ENCODE results near the gene EXOSC10. TPM values are rescaled to one million over a fixed set of nuclear protein-coding genes. Genes with fewer than 3 reads are reported as not detected.

Gene EXOSC10
- total RNA-seq, 1 donor from 2014 or later = 17.1 TPM

DNA sequence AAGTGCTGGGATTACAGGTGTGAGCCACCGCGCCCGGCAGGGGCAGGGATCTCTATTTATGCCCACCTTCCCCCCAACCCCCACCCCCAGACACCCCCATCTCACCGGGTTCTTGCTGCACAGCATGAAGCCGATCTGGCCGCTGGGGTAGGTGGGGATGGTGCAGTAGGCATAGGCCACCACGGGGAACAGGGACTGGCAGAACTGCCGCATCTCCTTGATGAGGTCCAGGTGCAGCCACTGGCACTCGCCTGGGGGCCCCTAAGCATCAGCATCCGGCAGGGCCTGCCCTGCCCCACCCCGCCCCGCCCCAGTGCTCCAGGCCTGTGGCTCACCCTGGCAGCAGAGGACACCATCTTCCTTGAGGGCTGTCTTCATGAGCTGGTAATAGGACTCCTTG lies 44.0 kb downstream of the EXOSC10 start:
- no peaks in the 10 kb centered on the region for H3K9me3 ChIP-seq (replicated peaks)

DNA sequence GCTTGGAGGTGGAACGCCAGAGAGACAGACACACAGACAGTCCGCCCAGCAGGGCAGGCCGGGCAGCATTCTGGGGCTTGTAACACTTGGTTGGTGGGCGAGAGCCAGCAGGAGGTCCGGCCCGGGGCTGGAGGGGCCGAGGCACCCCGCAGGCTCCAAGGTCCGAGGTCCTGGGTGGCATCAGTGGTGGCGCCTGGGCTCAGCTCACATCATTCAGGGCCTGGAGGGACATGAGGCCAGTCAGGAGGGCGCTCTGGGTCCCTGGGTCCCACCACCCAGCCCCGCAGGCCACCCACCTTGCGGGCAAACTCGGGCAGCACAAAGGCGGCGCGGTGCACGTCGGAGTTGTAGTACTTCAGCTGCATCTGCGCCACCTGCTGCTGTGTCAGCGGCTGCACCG lies 45.0 kb downstream of the EXOSC10 start:
- Histone ChIP-seq H3K4me3 (no peak overlapping the region), H3K27me3 (ENCODE audit: low read depth) (peaks cover 8% of the 10 kb centered on the region), H3K4me1 (peaks cover 18% of the 10 kb centered on the region), H3K36me3 (peaks cover 30% of the 10 kb centered on the region), H3K9me3 (replicated peaks) (no peaks in the 10 kb centered on the region), H3K27ac (replicated peaks) (no peak overlapping the region)
- TF ChIP-seq, protein P1, sequence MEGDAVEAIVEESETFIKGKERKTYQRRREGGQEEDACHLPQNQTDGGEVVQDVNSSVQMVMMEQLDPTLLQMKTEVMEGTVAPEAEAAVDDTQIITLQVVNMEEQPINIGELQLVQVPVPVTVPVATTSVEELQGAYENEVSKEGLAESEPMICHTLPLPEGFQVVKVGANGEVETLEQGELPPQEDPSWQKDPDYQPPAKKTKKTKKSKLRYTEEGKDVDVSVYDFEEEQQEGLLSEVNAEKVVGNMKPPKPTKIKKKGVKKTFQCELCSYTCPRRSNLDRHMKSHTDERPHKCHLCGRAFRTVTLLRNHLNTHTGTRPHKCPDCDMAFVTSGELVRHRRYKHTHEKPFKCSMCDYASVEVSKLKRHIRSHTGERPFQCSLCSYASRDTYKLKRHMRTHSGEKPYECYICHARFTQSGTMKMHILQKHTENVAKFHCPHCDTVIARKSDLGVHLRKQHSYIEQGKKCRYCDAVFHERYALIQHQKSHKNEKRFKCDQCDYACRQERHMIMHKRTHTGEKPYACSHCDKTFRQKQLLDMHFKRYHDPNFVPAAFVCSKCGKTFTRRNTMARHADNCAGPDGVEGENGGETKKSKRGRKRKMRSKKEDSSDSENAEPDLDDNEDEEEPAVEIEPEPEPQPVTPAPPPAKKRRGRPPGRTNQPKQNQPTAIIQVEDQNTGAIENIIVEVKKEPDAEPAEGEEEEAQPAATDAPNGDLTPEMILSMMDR (IDR thresholded peaks at IDR 0.05; ENCODE audit: borderline replicate concordance) = no peak
- no peak for DNase-seq
- intact Hi-C loops (cut with micrococcal nuclease) = no loop called here

More for the DNA sequence above, 44.0 kb downstream of the EXOSC10 start:
- no peak overlapping the region for H3K27ac ChIP-seq (replicated peaks)
- DNase-seq = no peak
- H3K4me1 ChIP-seq = peaks cover 24% of the 10 kb centered on the region
- intact Hi-C loops (cut with micrococcal nuclease) = no loop called here
- TF ChIP-seq, protein P1 (IDR thresholded peaks at IDR 0.05; ENCODE audit: borderline replicate concordance) = no peak
- H3K36me3 ChIP-seq = peaks cover 30% of the 10 kb centered on the region
- peaks cover 8% of the 10 kb centered on the region for H3K27me3 ChIP-seq (ENCODE audit: low read depth)
- H3K4me3 ChIP-seq = no peak overlapping the region

DNA sequence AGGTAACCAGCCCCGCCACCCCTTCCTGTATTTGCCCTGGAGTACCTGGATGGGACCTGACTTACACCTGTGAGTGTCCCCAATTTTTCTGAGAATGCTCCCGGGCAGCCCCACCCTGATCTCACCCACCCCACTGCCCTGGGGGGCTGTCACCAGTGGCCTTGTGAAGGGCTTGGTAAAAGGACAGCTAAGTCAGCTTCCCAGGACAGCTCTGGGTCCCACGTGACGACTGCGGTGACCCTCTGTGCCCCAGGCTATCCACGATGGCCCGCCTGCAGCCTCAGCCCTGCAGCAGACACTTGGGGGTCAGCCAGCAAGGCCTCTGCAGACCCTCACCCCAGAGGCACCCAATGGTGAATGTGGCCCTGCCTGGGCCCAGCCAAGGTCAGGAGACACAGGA lies 45.5 kb downstream of the EXOSC10 start:
- Histone ChIP-seq H3K4me1 (peaks cover 13% of the 10 kb centered on the region), H3K4me3 (no peak overlapping the region), H3K9me3 (replicated peaks) (no peaks in the 10 kb centered on the region), H3K36me3 (peaks cover 30% of the 10 kb centered on the region), H3K27ac (replicated peaks) (no peak overlapping the region), H3K27me3 (ENCODE audit: low read depth) (peaks cover 8% of the 10 kb centered on the region)
- intact Hi-C loops (cut with micrococcal nuclease) = no loop called here
- no peak for DNase-seq
- TF ChIP-seq, protein P1 (IDR thresholded peaks at IDR 0.05; ENCODE audit: borderline replicate concordance) = no peak

DNA sequence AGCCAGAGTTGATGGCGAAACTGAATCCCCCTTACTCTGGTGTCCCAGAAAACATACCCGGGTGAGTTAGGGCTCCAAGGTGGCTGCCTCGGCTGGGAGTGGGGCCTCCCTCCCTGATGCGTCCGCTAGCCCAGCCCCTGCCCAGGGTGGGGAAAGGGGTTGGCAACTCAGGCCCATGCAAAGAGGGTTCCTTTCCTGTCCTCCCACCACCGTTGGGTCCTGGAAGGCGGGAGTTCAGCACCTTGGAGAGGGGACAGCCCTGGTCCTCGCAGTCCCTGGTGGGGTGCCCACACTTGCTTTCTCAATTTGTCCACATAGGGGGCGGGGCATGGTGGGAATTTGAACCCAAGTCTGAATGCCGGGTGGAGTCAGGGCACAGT lies 45.9 kb downstream of the EXOSC10 start:
- intact Hi-C loops (cut with micrococcal nuclease) = no loop called here
- Histone ChIP-seq H3K27me3 (ENCODE audit: low read depth) (peaks cover 8% of the 10 kb centered on the region), H3K9me3 (replicated peaks) (no peaks in the 10 kb centered on the region), H3K27ac (replicated peaks) (no peak overlapping the region), H3K36me3 (peaks cover 30% of the 10 kb centered on the region), H3K4me1 (peaks cover 9% of the 10 kb centered on the region), H3K4me3 (no peak overlapping the region)
- TF ChIP-seq, protein P1 (IDR thresholded peaks at IDR 0.05; ENCODE audit: borderline replicate concordance) = no peak
- no peak for DNase-seq

DNA sequence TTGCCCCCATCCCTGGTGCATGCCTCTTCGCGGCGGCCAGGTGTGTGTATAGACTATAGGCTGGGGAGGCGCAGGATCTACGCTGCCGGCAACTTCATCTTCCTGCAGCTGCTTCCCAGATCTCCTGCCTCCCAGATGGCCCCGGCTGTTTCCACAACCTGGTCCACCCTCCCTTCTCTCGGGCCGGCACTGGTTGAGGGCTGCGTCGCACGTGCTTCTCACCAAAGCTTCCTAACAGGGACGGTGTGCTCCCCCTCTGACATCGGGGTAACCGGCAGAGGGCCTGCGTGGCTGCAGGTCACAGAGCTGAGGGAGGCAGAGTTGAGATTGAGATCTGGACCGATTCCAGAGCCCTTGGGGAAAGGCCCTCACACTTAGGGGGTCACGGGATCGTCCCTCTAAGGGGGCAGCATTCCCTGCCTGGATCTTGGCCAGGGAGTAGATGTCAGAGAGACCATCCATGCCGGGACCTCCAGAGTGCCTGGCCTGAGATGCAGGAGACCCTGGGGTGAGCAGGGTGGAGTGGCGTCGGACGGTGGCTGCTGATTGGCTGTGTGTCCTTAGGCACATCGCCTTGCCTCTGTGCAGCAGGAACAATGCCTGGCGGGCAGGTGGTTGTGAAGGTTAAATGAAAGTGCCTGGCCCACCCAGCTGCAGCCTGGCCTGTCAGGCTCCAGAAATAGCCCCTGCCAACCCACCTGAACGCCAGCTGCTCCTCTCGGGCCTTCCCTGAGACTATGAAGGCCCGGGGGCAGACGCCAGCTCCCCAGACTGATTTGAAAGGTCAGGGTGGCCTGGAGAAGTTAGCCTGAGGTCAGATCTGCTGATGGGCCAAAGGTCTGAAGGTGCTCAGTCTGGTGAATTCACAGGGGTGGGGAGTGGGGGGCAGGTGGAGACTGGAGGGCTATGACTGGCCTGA lies 46.6 kb downstream of the EXOSC10 start:
- H3K27me3 ChIP-seq (ENCODE audit: low read depth) = peaks cover 8% of the 10 kb centered on the region
- H3K4me3 ChIP-seq = no peak overlapping the region
- peaks cover 6% of the 10 kb centered on the region for H3K4me1 ChIP-seq
- peaks cover 30% of the 10 kb centered on the region for H3K36me3 ChIP-seq
- no peaks in the 10 kb centered on the region for H3K9me3 ChIP-seq (replicated peaks)
- TF ChIP-seq, protein P1 (IDR thresholded peaks at IDR 0.05; ENCODE audit: borderline replicate concordance) = no peak
- DNase-seq = no peak
- intact Hi-C loops (cut with micrococcal nuclease) = no loop called here
- H3K27ac ChIP-seq (replicated peaks) = no peak overlapping the region

All from left ventricle myocardium inferior (tissue), 1 donor.